AG04450 (cell line): Measurements from ENCODE around the gene TMEM62. TPM values are rescaled to one million over a fixed set of nuclear protein-coding genes. Genes with fewer than 3 reads are reported as not detected.

ENCODE experiments used
- CTCF ChIA-PET: fragments of 300-600, 350-600 bp; formaldehyde crosslinking; extraction: SDS; loops from one replicate; lab custom pipeline; 2022; ENCODE audit warnings: antibody characterized with exemption, inconsistent platforms; lab: Charles Lee
- POLR2A ChIA-PET: fragments of 350-600 bp; formaldehyde crosslinking; extraction: SDS; loops from one replicate; lab custom pipeline; 2021; ENCODE audit warnings: antibody characterized with exemption, inconsistent platforms; lab: Yijun Ruan, JAX
- DNase-seq: peaks from one replicate; pipeline ENCODE4 v3.0.0-alpha.2; 2011; ENCODE audit warnings: low read depth, low spot score
- H3K27ac ChIP-seq: one replicate; pipeline ENCODE4 v1.5.1; 2012; ENCODE audit warnings: low read depth, low read length, control low read depth
- H3K27me3 ChIP-seq: one replicate; pipeline ENCODE4 v1.6.0; 2012; ENCODE audit warnings: low read length; ENCODE audit not compliant: control insufficient read depth, insufficient read depth
- H3K4me3 ChIP-seq: 2 replicates; pipeline ENCODE4 v1.5.1; 2011; ENCODE audit warnings: mild to moderate bottlenecking, low read depth, low read length, control low read depth
- H3K9me3 ChIP-seq: 2 replicates; pipeline ENCODE4 v1.5.1; 2012; ENCODE audit warnings: low read length; ENCODE audit not compliant: control insufficient read depth, insufficient read depth
- polyA plus RNA-seq: library from polyadenylated mRNA; depleted of rRNA; stranded (reverse); fragments of >200 nt; gene quantifications from 2 replicates; pipeline ENCODE4 v1.2.3, GENCODE V29; 2011
- TF ChIP-seq, protein P1 (sequence below): IDR thresholded peaks from 2 replicates; pipeline ENCODE4 v1.5.1; 2011; ENCODE audit warnings: low read depth, low read length, control low read depth, inconsistent platforms

Gene TMEM62
- polyA plus RNA-seq, 1 experiment = 4.3 TPM

DNA sequence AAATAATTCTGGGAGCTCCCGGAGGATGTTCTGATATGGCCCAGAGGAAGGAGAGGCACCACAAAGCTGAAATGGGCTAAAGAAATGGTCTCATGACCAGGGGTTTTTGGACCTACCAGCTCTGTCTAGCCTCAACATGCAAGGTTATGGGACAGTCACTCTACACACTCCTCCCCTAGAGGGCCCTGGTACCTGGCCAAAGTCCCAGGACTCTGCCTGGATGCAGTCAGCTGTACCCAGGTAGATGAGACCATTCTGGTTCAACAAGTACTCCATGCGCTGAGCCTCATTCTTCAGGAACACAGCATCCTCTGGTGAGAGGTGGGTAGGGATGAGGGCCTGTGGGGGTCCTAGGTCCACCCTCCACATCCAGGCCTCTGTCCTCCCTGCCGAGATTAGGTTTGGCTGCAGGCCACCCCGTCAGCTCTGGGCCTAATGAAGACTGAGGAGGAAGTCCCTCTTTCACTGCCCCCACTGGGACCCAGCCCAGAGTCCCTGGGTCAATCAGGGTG, 77.9 kb downstream of the TMEM62 start:
- Histone ChIP-seq H3K27ac (no peak overlapping the region), H3K27me3 (peaks cover 57% of the 10 kb centered on the region), H3K4me3 (no peak overlapping the region), H3K9me3 (no peaks in the 10 kb centered on the region)
- CTCF ChIA-PET = interaction anchor here (1.0 to 2.0 kb wide), 2 partner anchors 14 to 25 kb away, joined by 3 to 8 read pairs; no protein-coding TSS in a partner anchor
- DNase-seq = no peak
- POLR2A ChIA-PET = no interaction called here
- TF ChIP-seq, protein P1, sequence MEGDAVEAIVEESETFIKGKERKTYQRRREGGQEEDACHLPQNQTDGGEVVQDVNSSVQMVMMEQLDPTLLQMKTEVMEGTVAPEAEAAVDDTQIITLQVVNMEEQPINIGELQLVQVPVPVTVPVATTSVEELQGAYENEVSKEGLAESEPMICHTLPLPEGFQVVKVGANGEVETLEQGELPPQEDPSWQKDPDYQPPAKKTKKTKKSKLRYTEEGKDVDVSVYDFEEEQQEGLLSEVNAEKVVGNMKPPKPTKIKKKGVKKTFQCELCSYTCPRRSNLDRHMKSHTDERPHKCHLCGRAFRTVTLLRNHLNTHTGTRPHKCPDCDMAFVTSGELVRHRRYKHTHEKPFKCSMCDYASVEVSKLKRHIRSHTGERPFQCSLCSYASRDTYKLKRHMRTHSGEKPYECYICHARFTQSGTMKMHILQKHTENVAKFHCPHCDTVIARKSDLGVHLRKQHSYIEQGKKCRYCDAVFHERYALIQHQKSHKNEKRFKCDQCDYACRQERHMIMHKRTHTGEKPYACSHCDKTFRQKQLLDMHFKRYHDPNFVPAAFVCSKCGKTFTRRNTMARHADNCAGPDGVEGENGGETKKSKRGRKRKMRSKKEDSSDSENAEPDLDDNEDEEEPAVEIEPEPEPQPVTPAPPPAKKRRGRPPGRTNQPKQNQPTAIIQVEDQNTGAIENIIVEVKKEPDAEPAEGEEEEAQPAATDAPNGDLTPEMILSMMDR = no peak

DNA sequence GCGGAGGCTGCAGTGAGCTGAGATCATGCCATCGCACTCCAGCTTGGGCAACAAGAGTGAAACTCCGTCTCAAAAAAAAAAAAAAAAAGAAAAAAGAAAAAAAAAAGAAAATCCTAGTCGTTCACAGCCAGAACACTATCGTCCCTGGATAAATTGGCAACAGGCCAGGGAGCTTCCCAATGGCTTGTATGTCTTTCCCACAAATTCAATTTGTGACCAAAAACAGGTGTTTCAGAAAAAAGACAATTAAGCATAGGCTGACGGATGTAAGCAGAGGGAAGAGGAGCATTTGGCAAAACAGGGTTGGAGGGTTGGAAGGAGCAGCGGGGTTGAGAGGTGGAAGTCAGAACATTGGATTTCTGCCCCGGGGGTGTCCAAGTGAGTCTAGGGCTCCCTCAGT, 78.9 kb downstream of the TMEM62 start:
- TF ChIP-seq, protein P1 = no peak
- POLR2A ChIA-PET = no interaction called here
- CTCF ChIA-PET = interaction anchor here (1.0 to 2.0 kb wide), 4 partner anchors 8 to 26 kb away, joined by 3 to 8 read pairs (median 4); no protein-coding TSS in a partner anchor

DNA sequence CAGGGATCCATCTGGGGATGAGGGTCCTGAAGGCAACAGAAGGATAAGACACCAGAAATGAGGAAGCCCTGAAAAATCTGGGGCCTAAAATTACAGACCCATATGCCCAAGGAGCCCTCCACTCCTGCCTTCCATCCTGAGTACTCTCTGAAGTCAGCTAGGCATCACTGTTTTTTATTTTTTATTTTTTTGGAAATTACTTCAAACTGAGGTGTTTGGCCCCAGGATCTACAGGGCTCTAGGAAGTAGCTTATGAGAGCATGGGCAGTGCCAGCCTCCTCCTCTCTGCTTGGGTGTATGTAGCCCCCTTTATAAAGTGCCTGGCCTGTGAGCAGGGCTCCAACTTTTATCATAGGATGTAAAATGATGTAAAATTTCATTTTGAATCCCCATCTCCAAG, 79.6 kb downstream of the TMEM62 start:
- Histone ChIP-seq H3K4me3 (no peak overlapping the region), H3K27ac (no peak overlapping the region), H3K27me3 (peaks cover 42% of the 10 kb centered on the region), H3K9me3 (no peaks in the 10 kb centered on the region)
- no peak for DNase-seq
- ChIA-PET POLR2A (interaction anchor here (0.6 kb wide), 1 partner anchor 275 kb away, joined by 5 read pairs; no protein-coding TSS in a partner anchor), CTCF (interaction anchor here (1.1 to 1.3 kb wide), 2 partner anchors 9 to 13 kb away, joined by 4 to 5 read pairs; no protein-coding TSS in a partner anchor)
- TF ChIP-seq, protein P1 = no peak

More for the DNA sequence above, 78.9 kb downstream of the TMEM62 start:
- H3K4me3 ChIP-seq = no peak overlapping the region
- no peak overlapping the region for H3K27ac ChIP-seq
- no peaks in the 10 kb centered on the region for H3K9me3 ChIP-seq
- peaks cover 49% of the 10 kb centered on the region for H3K27me3 ChIP-seq
- no peak for DNase-seq

DNA sequence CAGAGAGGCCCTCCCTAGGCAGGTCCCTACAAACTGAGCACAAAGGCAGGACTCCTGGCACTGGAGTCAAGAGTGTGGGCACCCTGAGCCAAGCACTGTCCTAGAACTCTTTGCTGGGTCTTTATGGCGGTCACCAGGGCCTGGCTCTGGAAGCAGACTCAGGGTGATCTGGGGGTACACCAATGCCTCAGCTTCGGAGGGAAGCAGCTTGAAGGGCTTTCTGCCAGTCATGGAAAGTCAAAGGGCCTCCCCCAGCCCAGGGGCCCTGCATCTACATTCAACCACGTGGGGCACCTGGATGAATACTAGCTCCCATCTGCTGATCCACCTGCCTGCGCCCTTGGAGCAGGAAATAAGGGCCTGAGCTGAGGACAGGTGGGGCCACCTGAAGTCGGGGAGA, 80.1 kb downstream of the TMEM62 start:
- POLR2A ChIA-PET = no interaction called here
- TF ChIP-seq, protein P1 = no peak
- H3K27ac ChIP-seq = no peak overlapping the region
- no peak overlapping the region for H3K4me3 ChIP-seq
- no peak for DNase-seq
- H3K9me3 ChIP-seq = no peaks in the 10 kb centered on the region
- H3K27me3 ChIP-seq = peaks cover 39% of the 10 kb centered on the region
- CTCF ChIA-PET = interaction anchor here (1.1 to 1.3 kb wide), 2 partner anchors 9 to 13 kb away, joined by 4 to 5 read pairs; no protein-coding TSS in a partner anchor

DNA sequence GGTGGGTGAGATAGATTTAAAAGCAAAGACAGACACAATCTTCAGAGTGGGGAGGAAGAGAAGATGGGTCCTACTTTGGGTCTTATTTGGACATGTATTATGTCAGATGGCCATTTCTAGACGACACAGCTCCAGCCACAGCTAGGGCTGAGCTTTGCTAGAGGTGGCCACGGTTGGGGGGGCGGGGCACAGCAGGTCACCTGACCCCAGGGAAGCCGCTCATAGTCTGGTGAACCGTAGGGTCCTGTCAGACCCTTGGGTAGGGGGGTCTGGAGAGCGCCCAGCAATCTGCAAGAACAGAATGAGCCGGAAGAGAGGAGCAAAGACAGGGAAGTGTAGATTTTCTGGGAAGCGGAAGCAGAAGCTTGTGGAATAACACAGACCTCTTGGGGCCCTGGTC, 80.8 kb downstream of the TMEM62 start:
- peaks cover 33% of the 10 kb centered on the region for H3K27me3 ChIP-seq
- POLR2A ChIA-PET = interaction anchor here (0.7 kb wide), 1 partner anchor 10 kb away, joined by 3 read pairs; no protein-coding TSS in a partner anchor
- TF ChIP-seq, protein P1 = no peak
- H3K4me3 ChIP-seq = no peak overlapping the region
- DNase-seq = no peak
- H3K27ac ChIP-seq = no peak overlapping the region
- CTCF ChIA-PET = interaction anchor here (0.9 to 1.3 kb wide), 2 partner anchors 10 to 11 kb away, joined by 3 read pairs; no protein-coding TSS in a partner anchor
- no peaks in the 10 kb centered on the region for H3K9me3 ChIP-seq
